CD4-positive, alpha-beta T cell treated with Interleukin-6 for 4 hours (primary cell): ENCODE data around the gene DNM1.
"Not testable (repeated sequence)": the region's sequence is repeated elsewhere in the genome, so short reads cannot be mapped to it uniquely, and the experiment has no call there.

Source experiments
- DNase-seq: peaks from one replicate; pipeline ENCODE4 v3.0.0-alpha.2; 2020; ENCODE audit warnings: mixed read lengths

DNM1 gene

GRCh38 chr9:128178806-128179431 is 24.3 kb upstream of the DNM1 start:
- no peak for DNase-seq

- DNase-seq, result no peak
These were observed 23.2 kb upstream of the DNM1 start for GRCh38 chr9:128180001-128180400.

GRCh38 chr9:128180447-128180846 is 22.7 kb upstream of the DNM1 start:
- DNase-seq, result no peak

GRCh38 chr9:128181480-128181879 is 21.7 kb upstream of the DNM1 start:
- not testable (repeated sequence) for DNase-seq

GRCh38 chr9:128182893-128183588 is 20.1 kb upstream of the DNM1 start:
- DNase-seq, result no peak

GRCh38 chr9:128185979-128186965 is 16.9 kb upstream of the DNM1 start:
- no peak for DNase-seq

GRCh38 chr9:128187361-128187760 is 15.8 kb upstream of the DNM1 start:
- DNase-seq, result no peak

- DNase-seq, result no peak
These were observed 15.0 kb upstream of the DNM1 start for GRCh38 chr9:128188209-128188608.

GRCh38 chr9:128190013-128190412 is 13.2 kb upstream of the DNM1 start:
- no peak for DNase-seq

- DNase-seq, result peak; percentile 5
These were observed 12.4 kb upstream of the DNM1 start for GRCh38 chr9:128190516-128191405.

- DNase-seq, result peak; percentile 81
These were observed 11.7 kb upstream of the DNM1 start, which contains the start of gene CIZ1 for GRCh38 chr9:128191406-128192046. TSS of gene CIZ1 (minus strand) at chr9:128191572. CDS start at chr9:128190857, 715 bp downstream.

- peak; percentile 68 for DNase-seq
These were observed 10.4 kb upstream of the DNM1 start for GRCh38 chr9:128192601-128193371.

- no peak for DNase-seq
These were observed 9.6 kb upstream of the DNM1 start for GRCh38 chr9:128193469-128194096.

- DNase-seq, result no peak
These were observed 1.5 kb upstream of the DNM1 start for GRCh38 chr9:128201441-128202369.

- DNase-seq, result no peak
These were observed 543 bp upstream of the DNM1 start for GRCh38 chr9:128202648-128203023.

- DNase-seq, result peak; percentile 26
These were observed 750 bp downstream of the DNM1 start for GRCh38 chr9:128203707-128204551.

GRCh38 chr9:128204858-128205257 is 1.7 kb downstream of the DNM1 start:
- DNase-seq, result no peak

- DNase-seq, result no peak
These were observed 2.2 kb downstream of the DNM1 start for GRCh38 chr9:128205296-128205944.
